GM19467 (cell line): ENCODE data around the gene BIRC6.
"Not testable (repeated sequence)": the region's sequence is repeated elsewhere in the genome, so short reads cannot be mapped to it uniquely, and the experiment has no call there.

Source experiments
- ATAC-seq: cut with Tn5 transposase; IDR thresholded peaks from one replicate; pipeline ENCODE4 v1.9.1; 2021; ENCODE audit warnings: mild to moderate bottlenecking, moderate library complexity; ENCODE audit not compliant: unreplicated experiment

The BIRC6 gene

GRCh38 chr2:32611366-32611765 is 254.5 kb downstream of the BIRC6 start:
- no peak for ATAC-seq

GRCh38 chr2:32611771-32612170 is 254.9 kb downstream of the BIRC6 start:
- ATAC-seq, result no peak

GRCh38 chr2:32614084-32614483 is 257.3 kb downstream of the BIRC6 start:
- ATAC-seq, result no peak

- ATAC-seq, result no peak
Observed at GRCh38 chr2:32617599-32618189, 260.9 kb downstream of the BIRC6 start.

- no peak for ATAC-seq
Observed at GRCh38 chr2:32622570-32623310, 265.9 kb downstream of the BIRC6 start.

- no peak for ATAC-seq
Observed at GRCh38 chr2:32623311-32623706, 266.5 kb downstream of the BIRC6 start.

GRCh38 chr2:32624812-32625211 is 268.0 kb downstream of the BIRC6 start:
- ATAC-seq, result no peak

- ATAC-seq, result no peak
Observed at GRCh38 chr2:32626639-32627221, 269.9 kb downstream of the BIRC6 start.

GRCh38 chr2:32627441-32627813 is 270.6 kb downstream of the BIRC6 start:
- peak; percentile 32 for ATAC-seq

GRCh38 chr2:32627814-32628579 is 271.2 kb downstream of the BIRC6 start, which contains the start of gene TTC27:
TSS of gene TTC27 (plus strand) at chr2:32628050. CDS start at chr2:32628293, 243 bp downstream.
- ATAC-seq, result peak; percentile 100

- ATAC-seq, result no peak
Observed at GRCh38 chr2:32632089-32632488, 275.3 kb downstream of the BIRC6 start.

GRCh38 chr2:32633040-32633439 is 276.2 kb downstream of the BIRC6 start:
- ATAC-seq, result no peak

GRCh38 chr2:32638548-32638947 is 281.7 kb downstream of the BIRC6 start:
- ATAC-seq, result not testable (repeated sequence)

- no peak for ATAC-seq
Observed at GRCh38 chr2:32641180-32641579, 284.4 kb downstream of the BIRC6 start.

- ATAC-seq, result no peak
Observed at GRCh38 chr2:32647180-32647651, 290.4 kb downstream of the BIRC6 start.

- no peak for ATAC-seq
Observed at GRCh38 chr2:32652555-32653209, 295.9 kb downstream of the BIRC6 start.

- no peak for ATAC-seq
Observed at GRCh38 chr2:32656069-32656468, 299.2 kb downstream of the BIRC6 start.

- ATAC-seq, result no peak
Observed at GRCh38 chr2:32663864-32664263, 307.0 kb downstream of the BIRC6 start.

GRCh38 chr2:32666704-32667103 is 309.9 kb downstream of the BIRC6 start:
- no peak for ATAC-seq

- ATAC-seq, result no peak
Observed at GRCh38 chr2:32668254-32668653, 311.4 kb downstream of the BIRC6 start.
